Pancreas (tissue), 10 donors: ENCODE results near the gene C1GALT1. TPM values are rescaled to one million over a fixed set of nuclear protein-coding genes. Genes with fewer than 3 reads are reported as not detected.
"Not testable (repeated sequence)": the region's sequence is repeated elsewhere in the genome, so short reads cannot be mapped to it uniquely, and the experiment has no call there.

Experiments
- ATAC-seq, 4 donors: fragments of 200-7000 bp; cut with Tn5 transposase; one replicate each; pipeline versions ENCODE4 v1.8.0 to v1.9.1; 2020; ENCODE audit warnings: mild to moderate bottlenecking in 4 of 4, moderate library complexity in 4 of 4
- DNase-seq, 6 donors: peaks; one replicate each; pipeline ENCODE4 v3.0.0-alpha.2; 2020
- FAIRE-seq: peaks from 2 replicates; lab custom pipeline; 2012; peaks lifted over from hg19 to GRCh38; lab: Jason Lieb, UNC
- H3K27ac ChIP-seq, 4 donors: fragments of 200-600 bp; sonication (generic); 1 replicate in 3 of 4; 2 replicates in 1 of 4; pipeline versions ENCODE4 v1.5.0 to v1.8.0; 2020
- H3K27me3 ChIP-seq, 4 donors: fragments of 200-600 bp; one replicate each; pipeline ENCODE4 v1.8.0; 2021
- H3K36me3 ChIP-seq, 3 donors: fragments of 200-600 bp; sonication (generic) in 1 of 3; one replicate each; pipeline versions ENCODE4 v1.5.0 to v1.8.0; 2020 to 2021
- H3K4me1 ChIP-seq, 3 donors: fragments of 200-600 bp; one replicate each; pipeline ENCODE4 v1.8.0; 2021
- H3K4me3 ChIP-seq, 4 donors: fragments of 200-600 bp; sonication (generic) in 2 of 4; one replicate each; pipeline versions ENCODE4 v1.5.0 to v1.8.0; 2020 to 2021
- H3K9me3 ChIP-seq, 4 donors: fragments of 200-600 bp; one replicate each; pipeline ENCODE4 v1.8.0; 2021
- WGBS, 2 donors: extraction: QIAGEN DNeasy Blood & Tissue Kit; methylation state at CpG; one replicate each; pipeline ENCODE4 v1.1.7; 2013; 5-methylcytosine and 5-hydroxymethylcytosine counted together
- intact Hi-C, 3 donors: fragments of 100-400 bp; cut with DNase I; formaldehyde crosslinking; loops; one replicate each; pipeline versions ENCODE4 v1.11.1 to v1.14.2; 2022
- polyA plus RNA-seq, 2 donors: library from polyadenylated mRNA; stranded (reverse); fragments of 200-250 nt; gene quantifications; one replicate each; pipeline ENCODE4 v1.2.3, GENCODE V29; 2013
- total RNA-seq, 6 donors: library from RNA; stranded (reverse); fragmentation: NEBNext Ultra II Directional in 4 of 6; extraction: Animal tissue kit (Norgen Biotek cat#: 25700) in 4 of 6; gene quantifications; one replicate each; pipeline versions ENCODE4 v1.2.1 to v1.2.4, GENCODE V29; 2021 to 2023
- TF ChIP-seq, protein P1 (sequence below), 4 donors: fragments of 200-600 bp; sonication (generic) in 3 of 4; IDR thresholded peaks; one replicate each; pipeline versions ENCODE4 v1.5.0 to v1.8.0; 2021; ENCODE audit warnings: antibody characterized with exemption in 4 of 4
- donor health status: healthy with polysubstance abuse.
- donor health status: DM: no; HTN: no; CAD: no; lungs with moderate emphysema.
- donor health status: DM: no; HTN: no; CAD: no.
- donor health status: control.
- donor health status: control.
- donor health status: Bipolar disorder and iron deficiency.
- donor health status: DM: yes; HTN: yes; CAD: no.
- donor health status: DM: no; HTN: no; CAD: no.
- donor health status: DM: no; HTN: no; CAD: no.
- donor health status: DM: yes; HTN: yes; CAD: no.

The C1GALT1 gene
- total RNA-seq (10 to 100 TPM in 2 of 6 donors, 1 to 10 TPM in 4; 4.5 to 14.5 (median 7.0) TPM), polyA plus RNA-seq (1 to 10 TPM; 3.2 to 9.0 TPM)

DNA sequence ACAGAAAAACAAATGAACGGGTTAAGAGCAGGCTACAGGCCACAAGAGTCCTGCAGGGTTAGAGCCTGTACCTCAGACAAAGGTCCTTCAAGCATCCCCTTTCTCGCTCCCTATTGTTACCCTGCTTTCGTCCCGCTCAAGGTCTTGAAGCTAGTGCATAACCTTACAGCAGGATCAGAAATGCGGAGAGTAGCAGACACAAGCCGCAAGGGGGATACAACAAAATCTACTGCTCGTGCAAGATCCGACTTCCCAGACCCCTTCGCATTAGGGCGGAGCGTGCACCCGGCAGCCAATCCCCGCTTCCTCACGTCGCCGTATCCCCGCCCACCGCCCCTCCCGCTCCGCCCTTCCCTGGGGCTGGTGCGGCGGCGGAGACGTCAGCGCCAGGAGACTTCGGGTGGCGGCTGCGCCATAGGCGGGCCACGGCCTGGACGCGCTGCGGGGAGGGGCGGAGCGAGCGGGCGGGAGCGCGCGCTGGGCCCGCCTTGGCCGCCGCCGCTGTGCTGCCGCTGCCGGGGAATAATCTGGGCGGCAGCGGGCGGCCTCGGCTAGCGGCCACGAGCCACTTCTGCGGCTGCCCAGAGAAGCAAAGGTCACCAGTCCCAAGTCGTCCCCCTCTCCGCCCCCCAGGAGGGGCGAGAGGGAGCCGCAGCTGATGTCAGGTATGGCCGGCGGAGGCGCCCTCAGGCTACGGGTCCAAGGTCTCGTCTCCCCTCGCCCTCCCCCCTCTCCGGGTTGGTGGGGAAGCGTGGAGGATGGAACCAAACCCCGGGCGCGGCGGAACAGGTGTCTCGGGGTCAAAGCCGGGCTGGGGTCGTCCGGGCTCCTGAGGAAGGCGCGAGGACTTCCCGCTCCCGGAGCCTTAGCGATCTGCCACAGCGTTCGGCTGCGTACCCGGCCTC, at the start of gene C1GALT1:
Gene C1GALT1, plus strand, starts transcription at position 389 of the 905 bp plus-strand sequence. CDS start 51,776 bp downstream, outside the sequence.
- ATAC-seq, result peak; percentile 89 to 95 (median 94)
- no peaks in the 10 kb centered on the region for H3K36me3 ChIP-seq
- 0% methylated on average over 61 to 82 of the region's 82 CpGs for WGBS, 2 donors
- H3K4me3 ChIP-seq, result peak within 1 kb of the TSS; percentile 75 to 97 (median 89)
- no peaks in the 10 kb centered on the region for H3K9me3 ChIP-seq
- peak within 1 kb of the TSS; percentile 89 to 99 (median 95) for H3K27ac ChIP-seq
- TF ChIP-seq, protein P1, sequence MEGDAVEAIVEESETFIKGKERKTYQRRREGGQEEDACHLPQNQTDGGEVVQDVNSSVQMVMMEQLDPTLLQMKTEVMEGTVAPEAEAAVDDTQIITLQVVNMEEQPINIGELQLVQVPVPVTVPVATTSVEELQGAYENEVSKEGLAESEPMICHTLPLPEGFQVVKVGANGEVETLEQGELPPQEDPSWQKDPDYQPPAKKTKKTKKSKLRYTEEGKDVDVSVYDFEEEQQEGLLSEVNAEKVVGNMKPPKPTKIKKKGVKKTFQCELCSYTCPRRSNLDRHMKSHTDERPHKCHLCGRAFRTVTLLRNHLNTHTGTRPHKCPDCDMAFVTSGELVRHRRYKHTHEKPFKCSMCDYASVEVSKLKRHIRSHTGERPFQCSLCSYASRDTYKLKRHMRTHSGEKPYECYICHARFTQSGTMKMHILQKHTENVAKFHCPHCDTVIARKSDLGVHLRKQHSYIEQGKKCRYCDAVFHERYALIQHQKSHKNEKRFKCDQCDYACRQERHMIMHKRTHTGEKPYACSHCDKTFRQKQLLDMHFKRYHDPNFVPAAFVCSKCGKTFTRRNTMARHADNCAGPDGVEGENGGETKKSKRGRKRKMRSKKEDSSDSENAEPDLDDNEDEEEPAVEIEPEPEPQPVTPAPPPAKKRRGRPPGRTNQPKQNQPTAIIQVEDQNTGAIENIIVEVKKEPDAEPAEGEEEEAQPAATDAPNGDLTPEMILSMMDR (IDR thresholded peaks at IDR 0.05), result peak in 2 of 4 donors; percentile 22 to 39
- peak; percentile 97 to 98 (median 98) for DNase-seq
- intact Hi-C loops, result no loop called here
- H3K4me1 ChIP-seq, result peaks cover 0 to 15% (median 13%) of the 10 kb centered on the region in 3 donors
- no peaks in the 10 kb centered on the region for H3K27me3 ChIP-seq
- no peak for FAIRE-seq

- TF ChIP-seq, protein P1 (IDR thresholded peaks at IDR 0.05), result no peak
- ATAC-seq, result no peak
- H3K27ac ChIP-seq, result no peak overlapping the region
- intact Hi-C loops, result no loop called here
- no peak overlapping the region for H3K4me3 ChIP-seq
- H3K27me3 ChIP-seq, result no peaks in the 10 kb centered on the region
- no peak for FAIRE-seq
- H3K4me1 ChIP-seq, result peaks cover 0 to 12% (median 11%) of the 10 kb centered on the region in 3 donors
- DNase-seq, result no peak
- WGBS, 2 donors, result 67 to 70% methylated on average over 2 of the region's 2 CpGs
- no peaks in the 10 kb centered on the region for H3K36me3 ChIP-seq
- no peaks in the 10 kb centered on the region for H3K9me3 ChIP-seq
Measured at GRCh38 chr7:7134046-7134445, 48.3 kb upstream of the C1GALT1 start.

DNA sequence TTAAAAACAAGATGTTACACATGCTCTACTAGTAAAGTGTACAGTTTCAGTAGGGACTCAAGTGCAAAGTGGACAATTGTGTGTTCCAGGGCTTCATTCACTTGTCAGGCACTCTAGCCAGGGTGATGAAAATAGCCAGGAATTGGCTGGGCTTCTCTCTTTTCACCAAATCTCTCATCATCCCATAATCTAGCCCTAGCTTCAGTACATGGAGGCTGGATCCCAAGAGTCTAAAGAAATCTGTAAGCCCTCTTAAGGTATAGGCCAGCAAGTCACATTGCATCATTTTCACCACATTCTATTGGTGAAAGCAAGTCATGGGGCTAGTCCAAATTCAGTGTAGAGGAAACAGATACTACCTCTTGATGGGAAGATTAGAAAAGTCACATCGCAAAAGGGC, 47.3 kb upstream of the C1GALT1 start:
- TF ChIP-seq, protein P1 (IDR thresholded peaks at IDR 0.05), result no peak
- DNase-seq, result no peak
- Histone ChIP-seq H3K36me3 (no peaks in the 10 kb centered on the region), H3K27me3 (no peaks in the 10 kb centered on the region), H3K4me3 (no peak overlapping the region), H3K9me3 (no peaks in the 10 kb centered on the region), H3K4me1 (peaks cover 0 to 12% (median 11%) of the 10 kb centered on the region in 3 donors), H3K27ac (no peak overlapping the region)
- ATAC-seq, result no peak
- no peak for FAIRE-seq
- intact Hi-C loops, result no loop called here
- WGBS, 2 donors, result 47 to 100% methylated on average over 1 of the region's 1 CpG

DNA sequence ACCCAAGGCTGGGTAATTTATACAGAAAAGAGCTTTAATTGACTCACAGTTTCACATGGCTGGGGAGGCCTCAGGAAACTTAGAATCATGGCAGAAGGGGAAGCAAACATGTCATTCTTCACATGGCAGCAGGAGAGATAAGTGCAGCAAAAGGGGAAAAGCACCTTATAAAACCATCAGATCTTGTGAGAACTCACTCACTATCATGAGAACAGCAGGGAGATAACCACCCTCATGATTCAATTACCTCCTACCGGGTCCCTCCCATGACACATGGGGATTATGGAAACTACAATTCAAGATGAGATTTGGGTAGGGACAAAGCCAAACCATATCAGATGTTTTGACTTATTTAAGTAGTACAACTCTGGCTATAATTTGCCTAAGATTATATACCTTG, 46.4 kb upstream of the C1GALT1 start:
- WGBS, 2 donors, result 66 to 78% methylated on average over 1 of the region's 1 CpG
- H3K27ac ChIP-seq, H3K9me3 ChIP-seq, ATAC-seq, H3K36me3 ChIP-seq, H3K27me3 ChIP-seq, DNase-seq, H3K4me3 ChIP-seq, intact Hi-C loops, FAIRE-seq: not testable (repeated sequence)
- peaks cover 0 to 12% (median 11%) of the 10 kb centered on the region in 3 donors for H3K4me1 ChIP-seq

DNA sequence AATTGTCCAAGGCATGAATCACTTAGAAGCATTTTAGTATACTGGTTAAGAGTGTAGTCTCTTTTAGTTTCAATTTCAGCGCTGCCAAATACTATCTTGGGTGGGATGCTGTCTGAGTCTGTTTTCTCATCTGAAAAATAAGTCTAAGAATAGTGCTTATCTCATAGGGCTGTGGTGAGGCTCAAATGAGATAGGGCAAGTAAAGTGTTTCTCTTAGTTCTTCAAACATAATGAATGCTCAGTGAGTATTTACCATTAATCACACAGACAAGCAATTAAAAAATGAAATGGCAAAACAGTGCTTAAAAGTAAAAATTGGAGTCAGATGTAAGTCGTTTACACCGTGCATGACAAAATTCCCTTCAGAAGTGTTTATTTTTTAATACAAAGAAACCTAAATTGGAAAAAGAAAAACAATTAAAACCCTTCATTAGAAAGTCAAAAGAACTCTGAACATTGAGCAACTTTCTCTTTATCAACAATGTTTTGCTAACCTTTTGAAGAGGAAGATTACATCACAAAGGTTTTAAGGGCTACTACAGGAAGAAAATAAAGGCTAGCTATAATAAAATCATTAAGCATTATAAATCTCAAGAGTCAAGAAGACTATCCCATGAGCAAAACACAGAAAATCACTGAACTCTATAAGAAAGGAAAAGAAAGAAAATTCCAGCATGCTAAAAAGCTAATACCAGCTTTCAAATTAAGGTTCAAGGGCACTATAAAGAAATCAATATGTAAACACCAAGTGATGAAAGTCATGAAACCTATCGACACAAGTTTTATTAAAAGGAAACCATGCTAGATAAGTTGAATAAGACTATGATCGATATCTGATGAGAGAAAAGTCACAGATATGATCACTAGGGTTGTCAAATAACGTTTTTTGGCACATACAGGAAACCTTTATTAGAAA, 45.6 kb upstream of the C1GALT1 start:
- H3K27ac ChIP-seq, result no peak overlapping the region
- H3K9me3 ChIP-seq, result no peaks in the 10 kb centered on the region
- no peaks in the 10 kb centered on the region for H3K27me3 ChIP-seq
- TF ChIP-seq, protein P1 (IDR thresholded peaks at IDR 0.05), result no peak
- 26 to 32% methylated on average over 6 of the region's 6 CpGs for WGBS, 2 donors
- FAIRE-seq, result no peak
- no peak overlapping the region for H3K4me3 ChIP-seq
- peaks cover 0 to 12% (median 11%) of the 10 kb centered on the region in 3 donors for H3K4me1 ChIP-seq
- ATAC-seq, result peak in 3 of 4 donors; percentile 55 to 69 (median 59)
- intact Hi-C loops, result no loop called here
- H3K36me3 ChIP-seq, result no peaks in the 10 kb centered on the region
- DNase-seq, result no peak
